Measurements from ENCODE around the gene CORO6. TPM values are rescaled to one million over a fixed set of nuclear protein-coding genes. Genes with fewer than 3 reads are reported as not detected.

Gene CORO6
- total RNA-seq, 3 donors from 2014 or later: 6.6 to 21.3 (median 16.8) TPM

DNA sequence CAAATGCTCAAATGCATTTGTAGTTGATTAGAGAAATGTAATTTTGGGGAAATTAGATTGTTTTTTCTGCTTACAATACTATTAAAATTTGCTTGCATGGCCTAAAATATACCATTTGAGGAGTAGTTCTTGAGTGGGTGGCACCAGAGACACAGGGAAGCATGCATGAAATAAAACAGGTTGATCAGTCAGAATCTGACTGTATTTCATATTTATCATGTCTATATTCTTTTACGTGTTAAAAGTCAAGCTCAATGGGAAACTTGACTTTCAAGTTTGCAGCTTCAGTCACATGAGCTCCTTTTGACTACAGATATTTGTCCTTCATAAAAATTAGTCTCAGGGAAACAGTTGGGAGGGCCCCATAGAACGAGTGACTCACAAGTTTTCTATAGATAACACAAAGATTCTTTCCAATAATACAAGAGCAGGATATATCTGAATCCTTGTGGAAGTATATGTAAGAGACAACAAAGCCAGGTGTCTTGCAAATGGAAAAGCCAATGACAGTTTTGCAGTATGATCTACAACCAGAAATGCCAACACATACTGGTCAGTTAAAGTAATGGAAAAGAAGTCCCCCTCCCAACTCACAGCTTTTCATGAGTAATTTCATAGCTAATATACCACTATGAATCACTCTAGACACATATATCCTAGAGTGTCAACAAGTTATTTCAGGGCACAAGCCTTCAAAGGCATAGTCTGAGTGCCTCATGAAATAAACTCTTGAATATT, 42.2 kb upstream of the CORO6 start:
- no peaks in the 10 kb centered on the region for H3K4me1 ChIP-seq
- no peaks in the 10 kb centered on the region for H3K27me3 ChIP-seq
- H3K4me3 ChIP-seq: no peak overlapping the region
- H3K36me3 ChIP-seq: peaks cover 4% of the 10 kb centered on the region
- H3K27ac ChIP-seq: no peak overlapping the region
- no peak for DNase-seq (ENCODE audit: low spot score in 2 of 2)
- TF ChIP-seq POLR2AphosphoS5 (IDR thresholded peaks at IDR 0.05) (no peak), POLR2A (IDR thresholded peaks at IDR 0.05) (no peak)
- TF ChIP-seq, protein P1, sequence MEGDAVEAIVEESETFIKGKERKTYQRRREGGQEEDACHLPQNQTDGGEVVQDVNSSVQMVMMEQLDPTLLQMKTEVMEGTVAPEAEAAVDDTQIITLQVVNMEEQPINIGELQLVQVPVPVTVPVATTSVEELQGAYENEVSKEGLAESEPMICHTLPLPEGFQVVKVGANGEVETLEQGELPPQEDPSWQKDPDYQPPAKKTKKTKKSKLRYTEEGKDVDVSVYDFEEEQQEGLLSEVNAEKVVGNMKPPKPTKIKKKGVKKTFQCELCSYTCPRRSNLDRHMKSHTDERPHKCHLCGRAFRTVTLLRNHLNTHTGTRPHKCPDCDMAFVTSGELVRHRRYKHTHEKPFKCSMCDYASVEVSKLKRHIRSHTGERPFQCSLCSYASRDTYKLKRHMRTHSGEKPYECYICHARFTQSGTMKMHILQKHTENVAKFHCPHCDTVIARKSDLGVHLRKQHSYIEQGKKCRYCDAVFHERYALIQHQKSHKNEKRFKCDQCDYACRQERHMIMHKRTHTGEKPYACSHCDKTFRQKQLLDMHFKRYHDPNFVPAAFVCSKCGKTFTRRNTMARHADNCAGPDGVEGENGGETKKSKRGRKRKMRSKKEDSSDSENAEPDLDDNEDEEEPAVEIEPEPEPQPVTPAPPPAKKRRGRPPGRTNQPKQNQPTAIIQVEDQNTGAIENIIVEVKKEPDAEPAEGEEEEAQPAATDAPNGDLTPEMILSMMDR (IDR thresholded peaks at IDR 0.05): no peak
- intact Hi-C loops (cut with DNase I; ENCODE audit: low total_unique reads): no loop called here
- H3K9me3 ChIP-seq: no peaks in the 10 kb centered on the region

DNA sequence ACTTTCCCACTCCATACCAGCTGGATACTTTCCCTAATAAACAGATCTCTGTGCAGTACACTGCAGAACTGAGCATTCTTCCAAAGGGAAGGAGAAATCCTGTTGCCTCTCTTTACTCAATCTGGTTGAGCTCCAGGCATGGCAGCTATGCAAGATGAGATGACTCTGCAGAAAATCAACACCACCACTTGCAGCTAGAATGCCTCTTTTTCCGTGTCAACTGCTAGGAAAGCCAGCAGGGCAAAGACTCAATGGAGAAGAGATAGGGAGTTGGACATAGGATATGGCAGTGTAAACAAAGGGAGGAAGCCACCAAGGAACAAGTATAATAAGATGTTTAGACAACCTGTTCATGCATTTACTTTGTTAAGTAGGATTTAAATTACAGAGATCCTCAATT, 40.4 kb upstream of the CORO6 start:
- H3K9me3 ChIP-seq: no peaks in the 10 kb centered on the region
- peaks cover 4% of the 10 kb centered on the region for H3K36me3 ChIP-seq
- no peak overlapping the region for H3K4me3 ChIP-seq
- no peak for DNase-seq (ENCODE audit: low spot score in 2 of 2)
- intact Hi-C loops (cut with DNase I; ENCODE audit: low total_unique reads): no loop called here
- H3K27ac ChIP-seq: no peak overlapping the region
- no peaks in the 10 kb centered on the region for H3K27me3 ChIP-seq
- TF ChIP-seq POLR2AphosphoS5 (IDR thresholded peaks at IDR 0.05) (no peak), POLR2A (IDR thresholded peaks at IDR 0.05) (no peak)
- TF ChIP-seq, protein P1 (IDR thresholded peaks at IDR 0.05): no peak
- H3K4me1 ChIP-seq: no peaks in the 10 kb centered on the region

DNA sequence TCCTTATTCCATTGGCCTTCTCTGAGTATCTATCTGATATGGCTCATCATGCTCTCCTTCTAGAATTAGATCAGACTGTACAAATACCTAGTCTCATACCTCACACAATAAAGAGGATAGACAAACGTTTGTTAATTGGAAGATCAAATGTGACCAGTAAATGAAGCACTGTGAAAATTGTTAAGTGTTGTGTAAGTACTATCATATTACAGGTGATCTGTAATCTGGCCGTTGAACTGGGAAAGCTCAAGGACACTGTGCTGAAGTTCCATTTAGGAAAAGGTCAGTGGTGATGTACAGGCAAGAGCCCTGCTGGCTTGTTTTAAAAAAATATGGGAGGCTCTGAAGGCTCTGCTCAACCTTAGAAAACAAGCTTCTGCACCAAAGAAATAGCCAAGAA, 38.5 kb upstream of the CORO6 start:
- peaks cover 4% of the 10 kb centered on the region for H3K36me3 ChIP-seq
- H3K27me3 ChIP-seq: no peaks in the 10 kb centered on the region
- no peak for TF ChIP-seq POLR2A (IDR thresholded peaks at IDR 0.05)
- no peak for TF ChIP-seq POLR2AphosphoS5 (IDR thresholded peaks at IDR 0.05)
- no peaks in the 10 kb centered on the region for H3K9me3 ChIP-seq
- no peaks in the 10 kb centered on the region for H3K4me1 ChIP-seq
- no peak overlapping the region for H3K27ac ChIP-seq
- intact Hi-C loops (cut with DNase I; ENCODE audit: low total_unique reads): no loop called here
- DNase-seq (ENCODE audit: low spot score in 2 of 2): no peak
- no peak overlapping the region for H3K4me3 ChIP-seq

DNA sequence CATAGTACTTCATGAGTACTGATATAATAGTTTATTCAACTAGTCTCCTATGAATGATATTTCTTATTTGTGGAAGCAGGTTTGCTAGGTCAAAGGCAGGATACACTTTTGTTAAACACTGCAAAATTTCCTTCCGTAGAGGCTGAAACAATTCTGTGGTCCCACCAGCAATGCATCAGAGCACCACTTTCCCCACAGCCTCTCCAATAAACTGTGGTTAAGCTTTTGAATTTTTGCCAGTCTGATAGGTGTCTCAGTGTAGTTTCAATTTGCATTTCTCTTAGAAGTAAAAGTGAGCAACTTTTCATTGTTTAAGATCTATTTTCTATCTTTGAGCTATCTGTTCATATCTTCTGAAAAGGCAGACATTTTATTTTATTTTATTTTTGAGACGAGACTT, 36.4 kb upstream of the CORO6 start:
- H3K9me3 ChIP-seq: no peaks in the 10 kb centered on the region
- intact Hi-C loops (cut with DNase I; ENCODE audit: low total_unique reads): no loop called here
- no peak overlapping the region for H3K4me3 ChIP-seq
- TF ChIP-seq POLR2A (IDR thresholded peaks at IDR 0.05) (no peak), POLR2AphosphoS5 (IDR thresholded peaks at IDR 0.05) (no peak)
- TF ChIP-seq, protein P1 (IDR thresholded peaks at IDR 0.05): no peak
- no peaks in the 10 kb centered on the region for H3K4me1 ChIP-seq
- no peaks in the 10 kb centered on the region for H3K36me3 ChIP-seq
- H3K27me3 ChIP-seq: no peaks in the 10 kb centered on the region
- H3K27ac ChIP-seq: no peak overlapping the region
- DNase-seq (ENCODE audit: low spot score in 2 of 2): no peak

DNA sequence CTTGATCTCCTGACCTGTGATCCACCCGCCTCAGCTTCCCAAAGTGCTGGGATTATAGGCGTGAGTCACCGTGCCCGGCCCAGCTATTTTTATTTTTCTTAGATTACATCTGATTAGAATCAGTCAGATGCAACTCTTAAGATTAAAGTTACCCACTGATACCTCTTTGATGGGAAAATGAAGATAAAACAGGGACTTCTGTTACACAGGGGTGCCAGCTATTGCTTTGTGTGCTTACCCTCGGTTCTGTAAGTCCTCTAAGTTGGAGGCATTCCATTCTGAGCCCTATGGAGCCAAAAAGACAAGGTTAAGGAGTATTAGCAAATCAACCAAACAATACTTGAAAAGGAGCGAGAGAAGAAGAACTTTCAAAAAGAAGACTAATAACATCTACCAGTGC, 32.6 kb upstream of the CORO6 start:
- H3K4me1 ChIP-seq: no peaks in the 10 kb centered on the region
- H3K36me3 ChIP-seq: no peaks in the 10 kb centered on the region
- no peaks in the 10 kb centered on the region for H3K9me3 ChIP-seq
- DNase-seq (ENCODE audit: low spot score in 2 of 2): no peak
- H3K27ac ChIP-seq: no peak overlapping the region
- TF ChIP-seq POLR2A (IDR thresholded peaks at IDR 0.05): no peak
- TF ChIP-seq, protein P1 (IDR thresholded peaks at IDR 0.05): no peak
- H3K27me3 ChIP-seq: no peaks in the 10 kb centered on the region
- intact Hi-C loops (cut with DNase I; ENCODE audit: low total_unique reads): no loop called here
- H3K4me3 ChIP-seq: no peak overlapping the region

Data from breast epithelium (tissue), 4 donors.